Heart right ventricle (tissue), 16 donors: ENCODE data around the gene HOMER3. TPM values are rescaled to one million over a fixed set of nuclear protein-coding genes. Genes with fewer than 3 reads are reported as not detected.

ENCODE experiments used
- ATAC-seq, 8 donors: fragments of 200-7000 bp; cut with Tn5 transposase; one replicate each; pipeline ENCODE4 v1.9.1; 2020; ENCODE audit warnings: mild to moderate bottlenecking in 8 of 8, moderate library complexity in 8 of 8, moderate number of reproducible peaks in 1 of 8
- DNase-seq, 2 donors: peaks; one replicate each; pipeline ENCODE4 v3.0.0-alpha.2; 2020
- H3K27ac ChIP-seq, 10 donors: fragments of 200-600 bp; sonication (generic) in 2 of 10; one replicate each; pipeline versions ENCODE4 v1.5.0 to v1.8.0; 2020 to 2022; ENCODE audit warnings: mild to moderate bottlenecking in 3 of 10
- H3K27me3 ChIP-seq, 7 donors: fragments of 200-600 bp; one replicate each; pipeline ENCODE4 v1.8.0; 2021 to 2022; ENCODE audit warnings: mild to moderate bottlenecking in 2 of 7
- H3K36me3 ChIP-seq, 9 donors: fragments of 200-600 bp; sonication (generic) in 1 of 9; one replicate each; pipeline versions ENCODE4 v1.5.0 to v1.8.0; 2020 to 2022; ENCODE audit warnings: mild to moderate bottlenecking in 2 of 9
- H3K4me1 ChIP-seq, 9 donors: fragments of 200-600 bp; sonication (generic) in 1 of 9; one replicate each; pipeline versions ENCODE4 v1.5.0 to v1.8.0; 2020 to 2022; ENCODE audit warnings: mild to moderate bottlenecking in 4 of 9
- H3K4me3 ChIP-seq, 10 donors: fragments of 200-600 bp; sonication (generic) in 2 of 10; one replicate each; pipeline versions ENCODE4 v1.5.0 to v1.8.0; 2020 to 2022; ENCODE audit warnings: mild to moderate bottlenecking in 7 of 10, moderate library complexity in 2 of 10
- H3K9me3 ChIP-seq, 11 donors: fragments of 200-600 bp in 10 of 11; sonication (generic) in 2 of 11; one replicate each; pipeline versions ENCODE4 v1.5.0 to v1.8.0; 2013 to 2022; ENCODE audit warnings: mild to moderate bottlenecking in 2 of 11, control low read depth in 1 of 11, moderate library complexity in 1 of 11
- CTCF ChIP-seq, 9 donors: fragments of 200-600 bp; sonication (generic) in 2 of 9; IDR thresholded peaks; one replicate each; pipeline versions ENCODE4 v1.5.0 to v1.8.0; 2021 to 2022; ENCODE audit warnings: antibody characterized with exemption in 9 of 9, mild to moderate bottlenecking in 5 of 9, moderate library complexity in 1 of 9
- WGBS, 2 donors: extraction: QIAGEN DNeasy Blood & Tissue Kit; methylation state at CpG; one replicate each; pipeline ENCODE4 v1.1.7; 2013; ENCODE audit warnings: inconsistent platforms in 1 of 2; 5-methylcytosine and 5-hydroxymethylcytosine counted together
- intact Hi-C, 10 donors: fragments of 100-400 bp; cut with DNase I; formaldehyde crosslinking; loops; one replicate each; pipeline versions ENCODE4 v1.11.1 to v1.14.2; 2022
- polyA plus RNA-seq, 2 donors: library from polyadenylated mRNA; stranded (reverse); fragments of 200-250 nt; gene quantifications; one replicate each; pipeline ENCODE4 v1.2.3, GENCODE V29; 2013
- total RNA-seq, 10 donors: library from RNA; stranded (reverse); fragmentation: NEBNext Ultra II Directional in 3 of 10; extraction: Animal tissue kit (Norgen Biotek cat#: 25700) in 3 of 10; gene quantifications; one replicate each; pipeline versions ENCODE4 v1.2.1 to v1.2.4, GENCODE V29; 2021 to 2023
- donor health status: Arrhythmogenic right ventricular cardiomyopathy.
- donor health status: ischemic (EF 13 %, LVEDD 7.1; RV severe dilation, severe dysfunction).
- donor health status: healthy with polysubstance abuse.
- donor health status: DM: no; HTN: yes; CAD: no.
- donor health status: DM: no; HTN: no; CAD: no.
- donor health status: ischemic (EF 25% LVEDD 6.9; RV normal size, moderate dysfunction).
- donor health status: ischemic (EF 25% LVEDD 5.7; RV mildly dilated, moderate dysfunction).
- donor health status: healthy.
- donor health status: DM: yes; HTN: yes; CAD: no.
- donor health status: Ischemic cardiomyopathy.
- donor health status: ischemic (EF 35%, LVEDD 5.7; RV mildly dilated, moderate dysfunction).
- donor health status: nonischemic (EF 11% LVEDD 7.7; RV severe dilation, severe dysfunction).
- donor health status: DM: yes; HTN: yes; CAD: no.
- donor health status: PGD.
- donor health status: ischemic (EF 29% LVEDD 5.4; RV normal size, mild dysfunction).
- donor health status: nonischemic (EF 23%, LVEDD 6.1; RV moderate dilation, normal function).

HOMER3 gene
- total and polyA plus RNA-seq, 12 donors, result 10.4 to 24.8 (median 14.8) TPM

- Histone ChIP-seq H3K4me1 (peaks cover 7 to 20% (median 12%) of the 10 kb centered on the region in 9 donors), H3K27me3 (no peaks in the 10 kb centered on the region), H3K4me3 (peak overlapping the region; percentile 58 to 96 (median 73)), H3K9me3 (no peaks in the 10 kb centered on the region), H3K27ac (peak overlapping the region in 7 of 10 donors; percentile 8 to 87 (median 72)), H3K36me3 (peaks cover 0 to 38% (median 0%) of the 10 kb centered on the region in 9 donors)
- ATAC-seq, result peak; percentile 34 to 73 (median 58)
- TF ChIP-seq CTCF (IDR thresholded peaks at IDR 0.05), result peak in 1 of 9 donors; percentile 10
- peak; percentile 39 to 62 for DNase-seq
- WGBS, 2 donors, result 0 to 2% methylated on average over 46 to 47 of the region's 47 CpGs
- intact Hi-C loops, result loop anchor here in 2 of 10 donors (1.0 to 5.0 kb wide), 2 partner anchors 21 to 47 kb away; partner anchors contain the start of genes COPE (in 1 of the 2) and DDX49 (in 1 of the 2)
Measured at GRCh38 chr19:18939922-18940768, 872 bp downstream of the HOMER3 start.

GRCh38 chr19:18939163-18939562, 1.9 kb downstream of the HOMER3 start:
- peaks cover 0 to 47% (median under 1%) of the 10 kb centered on the region in 9 donors for H3K36me3 ChIP-seq
- H3K27ac ChIP-seq, result no peak overlapping the region
- WGBS, 2 donors, result 92 to 94% methylated on average over 3 of the region's 3 CpGs
- intact Hi-C loops, result no loop called here
- no peaks in the 10 kb centered on the region for H3K27me3 ChIP-seq
- DNase-seq (no peak), ATAC-seq (no peak)
- H3K9me3 ChIP-seq, result no peaks in the 10 kb centered on the region
- peaks cover 7 to 20% (median 12%) of the 10 kb centered on the region in 9 donors for H3K4me1 ChIP-seq
- H3K4me3 ChIP-seq, result peak overlapping the region in 1 of 10 donors; percentile 80
- TF ChIP-seq CTCF (IDR thresholded peaks at IDR 0.05), result no peak

- 91 to 94% methylated on average over 13 of the region's 13 CpGs for WGBS, 2 donors
- no peak overlapping the region for H3K4me3 ChIP-seq
- peaks cover 0 to 90% (median 10%) of the 10 kb centered on the region in 9 donors for H3K36me3 ChIP-seq
- H3K9me3 ChIP-seq, result no peaks in the 10 kb centered on the region
- intact Hi-C loops, result no loop called here
- no peak overlapping the region for H3K27ac ChIP-seq
- DNase-seq (no peak), ATAC-seq (no peak)
- H3K27me3 ChIP-seq, result no peaks in the 10 kb centered on the region
- H3K4me1 ChIP-seq, result peaks cover 0 to 7% (median 0%) of the 10 kb centered on the region in 9 donors
- TF ChIP-seq CTCF (IDR thresholded peaks at IDR 0.05), result no peak
Measured at GRCh38 chr19:18933297-18933696, 7.7 kb downstream of the HOMER3 start.

GRCh38 chr19:18932216-18932841, 8.7 kb downstream of the HOMER3 start:
- ATAC-seq (peak; percentile 75 to 87 (median 82)), DNase-seq (peak; percentile 69 to 84)
- Histone ChIP-seq H3K27me3 (no peaks in the 10 kb centered on the region), H3K36me3 (peaks cover 0 to 90% (median 10%) of the 10 kb centered on the region in 9 donors), H3K4me1 (peaks cover 0 to 7% (median 0%) of the 10 kb centered on the region in 9 donors), H3K27ac (no peak overlapping the region), H3K4me3 (peak overlapping the region in 1 of 10 donors; percentile 36), H3K9me3 (no peaks in the 10 kb centered on the region)
- intact Hi-C loops, result no loop called here
- WGBS, 2 donors, result 31 to 50% methylated on average over 37 of the region's 37 CpGs
- no peak for TF ChIP-seq CTCF (IDR thresholded peaks at IDR 0.05)
